Astrocyte (in vitro differentiated cells and primary cell): ENCODE results near the gene LGALSL. TPM values are rescaled to one million over a fixed set of nuclear protein-coding genes. Genes with fewer than 3 reads are reported as not detected.

Experiments used
- DNase-seq: peaks from one replicate; pipeline ENCODE4 v3.0.0-alpha.2; 2010; ENCODE audit warnings: low read depth
- FAIRE-seq: peaks from 2 replicates; lab custom pipeline; 2011; peaks lifted over from hg19 to GRCh38; lab: Jason Lieb, UNC
- H2AFZ ChIP-seq: 2 replicates; pipeline ENCODE4 v1.6.0; 2012; ENCODE audit warnings: low read depth, low read length, inconsistent platforms
- H3K27ac ChIP-seq: 2 replicates; pipeline ENCODE4 v1.5.1; 2011; ENCODE audit warnings: low read depth, low read length, inconsistent platforms
- H3K27me3 ChIP-seq: 2 replicates; pipeline ENCODE4 v1.6.0; 2011; ENCODE audit warnings: low read length, inconsistent platforms; ENCODE audit not compliant: insufficient read depth
- H3K36me3 ChIP-seq: 2 replicates; pipeline ENCODE4 v1.5.1; 2011; ENCODE audit warnings: low read length, inconsistent platforms; ENCODE audit not compliant: insufficient read depth
- H3K4me1 ChIP-seq: 2 replicates; pipeline ENCODE4 v1.5.1; 2011; ENCODE audit warnings: low read length, inconsistent platforms; ENCODE audit not compliant: insufficient read depth
- H3K4me2 ChIP-seq: 2 replicates; pipeline ENCODE4 v1.6.0; 2012; ENCODE audit warnings: low read length, inconsistent platforms
- H3K4me3 ChIP-seq: 2 replicates; pipeline ENCODE4 v1.5.1; 2011; ENCODE audit warnings: low read depth, mild to moderate bottlenecking, low read length, inconsistent platforms; ENCODE audit not compliant: insufficient read depth
- H3K79me2 ChIP-seq: 2 replicates; pipeline ENCODE4 v1.6.0; 2012; ENCODE audit warnings: mild to moderate bottlenecking, low read length, inconsistent platforms; ENCODE audit not compliant: insufficient read depth
- H3K9ac ChIP-seq: 2 replicates; pipeline ENCODE4 v1.6.0; 2012; ENCODE audit warnings: mild to moderate bottlenecking, low read length, inconsistent platforms
- H3K9me3 ChIP-seq: 2 replicates; pipeline ENCODE4 v1.5.1; 2012; ENCODE audit warnings: low read depth, mild to moderate bottlenecking, low read length, inconsistent platforms; ENCODE audit not compliant: insufficient read depth
- H4K20me1 ChIP-seq: 2 replicates; pipeline ENCODE4 v1.6.0; 2012; ENCODE audit warnings: low read length, inconsistent platforms; ENCODE audit not compliant: insufficient read depth
- H3K27ac Mint-ChIP-seq: one replicate; pipeline ENCODE4 v1.8.0; 2021; ENCODE audit warnings: mild to moderate bottlenecking, mixed read lengths; ENCODE audit not compliant: unreplicated experiment
- H3K27me3 Mint-ChIP-seq: one replicate; pipeline ENCODE4 v1.8.0; 2021; ENCODE audit warnings: low read depth, mixed read lengths; ENCODE audit not compliant: unreplicated experiment
- H3K36me3 Mint-ChIP-seq: one replicate; pipeline ENCODE4 v1.8.0; 2021; ENCODE audit warnings: low read depth, mixed read lengths; ENCODE audit not compliant: unreplicated experiment
- H3K4me1 Mint-ChIP-seq: one replicate; pipeline ENCODE4 v1.8.0; 2021; ENCODE audit warnings: low read depth, mixed read lengths; ENCODE audit not compliant: unreplicated experiment
- H3K4me3 Mint-ChIP-seq: one replicate; pipeline ENCODE4 v1.8.0; 2021; ENCODE audit warnings: mild to moderate bottlenecking, moderate library complexity, mixed read lengths; ENCODE audit not compliant: unreplicated experiment
- H3K9me3 Mint-ChIP-seq: one replicate; pipeline ENCODE4 v1.8.0; 2021; ENCODE audit warnings: mild to moderate bottlenecking, mixed read lengths; ENCODE audit not compliant: unreplicated experiment
- CTCF ChIP-seq: IDR thresholded peaks from 2 replicates; pipeline ENCODE4 v1.5.1; 2011; ENCODE audit warnings: low read depth, mild to moderate bottlenecking, inconsistent platforms, low read length, moderate library complexity; ENCODE audit not compliant: insufficient read depth
- EZH2 ChIP-seq: IDR thresholded peaks from 2 replicates; pipeline ENCODE4 v1.6.1; 2012; ENCODE audit warnings: mild to moderate bottlenecking, low read length, inconsistent platforms; ENCODE audit not compliant: insufficient read depth
- total RNA-seq: library from RNA; stranded (reverse); gene quantifications from 2 replicates; pipeline ENCODE4 v1.2.1, GENCODE V29; 2021

The LGALSL gene
- total RNA-seq, 1 donor from 2014 or later: 14.0 TPM

DNA sequence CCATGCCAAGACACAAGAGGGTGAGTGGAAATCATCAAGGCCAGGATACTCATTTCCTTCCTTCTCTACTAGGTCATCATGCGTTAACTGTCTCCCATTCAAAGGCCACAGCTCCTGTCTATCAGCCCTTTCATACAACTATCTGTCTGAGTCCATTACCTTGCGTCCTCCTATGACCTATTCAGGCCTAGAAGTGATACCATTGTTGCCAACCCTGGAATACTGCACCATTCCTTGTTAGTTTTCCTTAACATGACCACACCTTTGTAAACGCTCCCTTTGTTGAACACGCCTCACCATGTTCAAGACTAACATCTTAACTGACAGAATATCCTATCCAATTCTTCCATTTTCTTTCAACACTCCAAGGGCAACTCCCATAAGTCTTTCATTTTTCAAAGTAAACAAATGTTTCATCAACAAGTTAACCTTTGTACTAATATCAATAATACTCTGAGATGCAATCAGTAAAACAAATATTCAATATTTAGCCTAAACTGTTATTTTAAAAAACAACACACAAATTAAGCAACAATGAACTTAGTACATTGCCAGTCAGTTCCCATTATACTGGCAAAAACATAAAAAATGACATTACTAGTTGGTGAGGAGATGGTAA lies 19.8 kb upstream of the LGALSL start:
- H3K27ac ChIP-seq: no peak overlapping the region
- no peak for FAIRE-seq
- Mint-ChIP-seq H3K9me3 (peaks cover 1% of the 10 kb centered on the region), H3K36me3 (no peaks in the 10 kb centered on the region), H3K4me3 (no peak overlapping the region), H3K27ac (no peak overlapping the region), H3K4me1 (no peaks in the 10 kb centered on the region), H3K27me3 (peaks cover 11% of the 10 kb centered on the region)
- no peak overlapping the region for H3K4me3 ChIP-seq
- H4K20me1 ChIP-seq: no peaks in the 10 kb centered on the region
- H3K9me3 ChIP-seq: no peaks in the 10 kb centered on the region
- TF ChIP-seq EZH2: no peak
- TF ChIP-seq CTCF: no peak
- no peak overlapping the region for H3K9ac ChIP-seq
- no peak overlapping the region for H3K4me2 ChIP-seq
- no peaks in the 10 kb centered on the region for H3K4me1 ChIP-seq
- H3K79me2 ChIP-seq: no peaks in the 10 kb centered on the region
- H3K36me3 ChIP-seq: no peaks in the 10 kb centered on the region
- H2AFZ ChIP-seq: no peak overlapping the region
- peaks cover 22% of the 10 kb centered on the region for H3K27me3 ChIP-seq
- no peak for DNase-seq

DNA sequence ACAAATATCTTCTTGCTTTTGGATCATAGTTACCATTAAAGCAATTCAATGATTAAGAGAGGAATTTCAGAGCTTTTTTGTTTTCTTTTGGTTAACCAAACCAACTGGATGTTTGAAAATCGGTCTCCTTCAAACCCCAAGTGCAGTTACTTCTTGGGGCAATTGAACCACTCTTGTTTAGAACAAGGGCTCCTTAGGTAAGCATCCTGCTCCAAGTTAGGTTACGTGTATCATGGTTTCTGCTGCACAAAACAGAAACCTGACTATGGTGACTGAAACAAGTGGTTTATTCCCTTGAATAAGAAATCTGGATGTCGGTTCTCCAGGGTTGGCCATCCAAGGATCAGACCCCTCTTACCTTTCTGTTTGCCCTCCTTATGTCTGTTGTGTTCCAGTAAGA lies 16.1 kb upstream of the LGALSL start:
- Histone ChIP-seq H3K36me3 (no peaks in the 10 kb centered on the region), H3K4me2 (no peak overlapping the region), H3K4me3 (no peak overlapping the region), H3K27me3 (peaks cover 40% of the 10 kb centered on the region), H4K20me1 (no peaks in the 10 kb centered on the region), H3K4me1 (no peaks in the 10 kb centered on the region), H3K9ac (no peak overlapping the region), H2AFZ (no peak overlapping the region), H3K9me3 (no peaks in the 10 kb centered on the region), H3K27ac (no peak overlapping the region), H3K79me2 (no peaks in the 10 kb centered on the region)
- H3K9me3 Mint-ChIP-seq: peaks cover 1% of the 10 kb centered on the region
- DNase-seq (no peak), FAIRE-seq (no peak)
- no peak overlapping the region for H3K27ac Mint-ChIP-seq
- peaks cover 11% of the 10 kb centered on the region for H3K27me3 Mint-ChIP-seq
- TF ChIP-seq EZH2: no peak
- no peak for TF ChIP-seq CTCF
- H3K4me1 Mint-ChIP-seq: no peaks in the 10 kb centered on the region
- H3K4me3 Mint-ChIP-seq: no peak overlapping the region
- H3K36me3 Mint-ChIP-seq: no peaks in the 10 kb centered on the region

- FAIRE-seq (no peak), DNase-seq (no peak)
- no peaks in the 10 kb centered on the region for H3K36me3 ChIP-seq
- no peaks in the 10 kb centered on the region for H3K9me3 Mint-ChIP-seq
- no peak overlapping the region for H3K27ac ChIP-seq
- no peaks in the 10 kb centered on the region for H3K36me3 Mint-ChIP-seq
- H2AFZ ChIP-seq: no peak overlapping the region
- H3K27me3 ChIP-seq: peaks cover 50% of the 10 kb centered on the region
- H3K4me3 ChIP-seq: no peak overlapping the region
- no peak overlapping the region for H3K27ac Mint-ChIP-seq
- no peaks in the 10 kb centered on the region for H4K20me1 ChIP-seq
- TF ChIP-seq EZH2 (no peak), CTCF (no peak)
- H3K4me2 ChIP-seq: no peak overlapping the region
- H3K9ac ChIP-seq: no peak overlapping the region
- no peaks in the 10 kb centered on the region for H3K4me1 Mint-ChIP-seq
- H3K4me3 Mint-ChIP-seq: no peak overlapping the region
- H3K9me3 ChIP-seq: no peaks in the 10 kb centered on the region
- H3K79me2 ChIP-seq: no peaks in the 10 kb centered on the region
- H3K4me1 ChIP-seq: no peaks in the 10 kb centered on the region
- peaks cover 11% of the 10 kb centered on the region for H3K27me3 Mint-ChIP-seq
These were observed 14.8 kb upstream of the LGALSL start for GRCh38 chr2:64439194-64439593.
